Measurements from ENCODE around the gene LCN10.
"Not testable (repeated sequence)": the region's sequence is repeated elsewhere in the genome, so short reads cannot be mapped to it uniquely, and the experiment has no call there.

Gene LCN10

DNA sequence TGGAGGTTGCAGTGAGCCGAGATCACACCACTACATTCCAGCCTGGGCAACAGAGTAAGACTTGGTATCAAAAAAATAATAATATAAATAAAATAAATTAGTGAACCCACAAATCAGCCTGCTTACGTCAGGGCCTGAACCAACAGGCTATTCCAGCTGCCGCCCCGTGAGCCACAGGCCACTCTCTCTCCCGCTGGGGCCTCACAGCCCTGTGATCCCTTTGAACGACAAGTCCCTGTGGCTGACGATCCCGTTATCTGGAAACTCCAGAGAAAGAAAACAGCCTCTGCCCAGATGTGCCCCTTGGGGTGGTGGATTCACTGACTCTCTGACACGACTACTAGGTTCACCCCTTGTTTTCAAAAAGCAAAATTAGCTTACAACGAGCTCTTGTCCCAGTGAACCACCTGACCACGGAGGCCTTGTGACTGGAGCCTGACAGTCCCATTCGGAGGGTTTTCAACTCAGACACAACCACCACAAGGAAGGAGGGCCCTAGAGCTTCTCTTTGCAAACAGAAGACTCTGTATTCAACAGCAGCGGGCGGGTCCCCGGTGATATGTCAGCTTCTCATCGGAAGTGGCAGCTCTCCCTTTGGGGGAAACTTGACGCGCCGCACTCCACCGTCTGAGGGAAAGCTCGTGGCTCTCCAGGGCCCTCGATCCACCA, 34.8 kb downstream of the LCN10 start:
- FAIRE-seq = no peak
- no peak for DNase-seq (ENCODE audit: extremely low spot score, insufficient read length, low read depth)

DNA sequence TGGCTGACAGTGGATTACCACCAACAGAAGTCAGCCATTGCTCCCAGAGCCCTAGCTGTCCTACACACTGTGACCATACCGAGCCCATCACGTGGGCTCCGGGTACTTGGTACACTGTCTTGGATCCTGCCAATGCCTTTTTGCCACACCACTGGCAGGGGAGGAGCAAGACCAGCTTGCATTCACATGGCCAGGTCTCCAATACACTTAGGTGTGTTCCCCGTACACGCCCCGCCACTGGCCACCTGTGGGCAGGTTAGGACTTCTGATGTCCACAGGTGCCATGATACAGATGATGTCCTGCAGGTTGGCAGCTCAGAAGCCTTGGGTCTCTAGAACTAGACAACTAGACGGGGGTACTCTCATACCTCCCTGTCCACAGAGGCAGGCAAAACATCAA, 35.7 kb downstream of the LCN10 start:
- no peak for FAIRE-seq
- no peak for DNase-seq (ENCODE audit: extremely low spot score, insufficient read length, low read depth)

DNA sequence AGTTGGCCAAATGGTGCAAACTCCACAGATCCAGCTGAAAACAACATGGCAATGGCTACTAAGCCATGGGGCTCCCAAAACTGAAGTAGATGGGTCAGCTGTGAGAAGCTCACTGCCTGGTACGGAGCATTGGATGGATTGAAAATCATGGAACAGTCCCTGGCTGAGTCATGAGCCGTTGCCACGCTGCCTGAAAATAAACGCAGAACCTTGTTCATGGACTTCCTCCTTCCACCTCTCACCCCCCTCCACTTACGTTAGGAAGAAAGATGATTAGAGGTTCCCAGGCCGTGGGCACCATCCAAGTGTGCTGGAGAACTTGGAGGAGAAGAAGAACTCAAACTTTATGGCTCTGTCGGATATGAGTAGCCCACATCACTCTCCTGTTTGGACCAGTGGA, 37.2 kb downstream of the LCN10 start:
- FAIRE-seq = no peak
- no peak for DNase-seq (ENCODE audit: extremely low spot score, insufficient read length, low read depth)

DNA sequence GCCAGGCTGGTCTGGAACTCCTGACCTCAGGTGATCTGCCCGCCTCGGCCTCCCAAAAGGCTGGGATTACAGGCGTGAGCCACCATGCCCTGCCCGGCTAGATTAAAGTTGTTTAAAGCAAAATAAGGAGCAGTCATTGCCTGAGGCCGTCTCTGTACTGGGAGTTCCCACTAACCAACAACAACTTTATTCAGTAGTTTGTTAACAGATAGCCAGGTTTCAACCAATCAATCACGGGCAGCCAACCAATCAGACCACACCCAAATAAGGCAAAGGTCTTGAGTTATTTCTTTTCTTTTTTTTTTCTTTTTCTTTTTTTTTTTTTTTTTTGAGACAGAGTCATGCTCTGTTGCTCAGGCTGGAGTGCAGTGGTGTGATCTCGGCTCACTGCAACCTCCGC, 38.0 kb downstream of the LCN10 start:
- DNase-seq (ENCODE audit: extremely low spot score, insufficient read length, low read depth); FAIRE-seq: not testable (repeated sequence)

DNA sequence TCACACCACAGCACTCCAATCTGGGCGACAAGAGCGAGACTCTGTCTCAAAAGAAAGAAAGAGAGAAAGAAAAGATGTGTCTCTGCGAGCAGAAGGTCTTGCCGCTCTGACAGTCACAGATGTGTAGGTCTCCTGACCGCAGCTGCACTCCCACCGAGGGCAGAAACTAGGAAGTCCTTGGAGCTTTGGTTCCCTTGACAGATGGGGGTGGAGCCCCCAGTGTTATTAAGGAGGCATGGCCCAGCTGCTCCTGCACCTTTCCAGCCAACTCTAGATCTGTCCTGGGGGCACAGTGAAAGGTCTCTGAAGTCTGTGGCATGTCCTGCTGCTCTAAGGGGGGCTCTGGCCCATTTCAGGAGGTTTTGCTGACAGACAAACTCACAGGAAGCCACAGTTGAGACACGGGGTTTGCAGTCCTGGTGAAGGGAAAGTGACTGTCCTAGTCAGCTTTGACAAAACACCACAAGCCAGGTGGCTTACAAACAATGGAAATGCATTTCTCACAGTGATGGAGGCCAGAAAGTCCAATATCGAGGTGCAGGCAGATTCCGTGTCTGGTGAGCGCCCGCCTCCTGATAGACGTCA, 39.4 kb downstream of the LCN10 start:
- DNase-seq (ENCODE audit: extremely low spot score, insufficient read length, low read depth) (no peak), FAIRE-seq (no peak)

DNA sequence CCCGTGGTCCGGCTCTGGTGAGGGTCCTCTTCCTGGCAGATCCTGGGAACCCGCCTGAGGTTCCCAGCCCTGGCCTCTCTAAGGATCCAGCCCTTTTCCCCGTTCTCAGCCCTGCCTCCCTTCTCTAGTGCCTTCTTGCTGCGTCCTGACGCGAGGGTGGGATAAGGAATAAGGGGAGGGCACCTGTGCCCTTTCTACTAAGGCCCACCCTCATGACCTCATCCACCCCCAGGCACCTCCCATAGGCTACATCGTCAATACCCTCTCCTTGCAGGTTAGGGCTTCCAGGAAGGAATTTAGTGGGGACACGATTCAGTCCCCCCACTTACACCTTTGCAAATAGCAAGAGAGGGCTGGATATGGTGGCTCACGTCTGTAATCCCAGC, 41.1 kb downstream of the LCN10 start:
- FAIRE-seq = no peak
- DNase-seq (ENCODE audit: extremely low spot score, insufficient read length, low read depth) = no peak

DNA sequence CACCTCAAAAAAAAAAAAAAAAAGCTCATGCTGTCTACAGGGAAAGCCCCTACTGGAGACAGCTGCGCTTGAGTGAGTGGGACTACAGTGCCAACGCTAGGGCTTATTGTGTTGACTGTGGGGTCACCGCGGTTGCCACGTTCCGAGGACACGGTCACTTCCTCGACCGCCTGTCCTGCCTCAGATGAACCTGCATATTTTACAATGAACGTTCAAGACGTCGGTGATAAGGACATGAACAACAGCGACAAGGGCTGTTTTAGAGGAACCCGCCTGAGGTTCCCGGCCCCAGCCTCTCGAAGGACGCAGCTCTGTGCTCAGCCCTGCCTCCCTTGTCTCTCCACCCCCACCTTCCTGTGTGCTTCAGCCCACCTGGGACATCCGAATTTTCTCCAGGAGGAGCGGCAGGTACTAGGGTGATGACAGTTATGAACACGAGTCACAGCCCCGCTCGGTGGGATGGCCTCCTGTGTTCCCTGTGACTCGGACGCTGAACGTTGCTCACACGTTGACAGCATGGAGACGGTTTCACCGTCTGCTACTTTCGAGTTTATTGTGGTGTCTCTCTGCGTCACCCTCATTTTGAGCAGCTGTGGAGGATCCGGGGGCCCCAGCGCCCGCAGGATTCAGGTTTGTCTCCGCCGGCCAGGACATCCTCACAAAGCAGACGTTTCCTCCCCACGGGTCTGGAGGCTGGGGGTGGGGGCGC, 41.6 kb downstream of the LCN10 start:
- peak; percentile 64 for FAIRE-seq

DNA sequence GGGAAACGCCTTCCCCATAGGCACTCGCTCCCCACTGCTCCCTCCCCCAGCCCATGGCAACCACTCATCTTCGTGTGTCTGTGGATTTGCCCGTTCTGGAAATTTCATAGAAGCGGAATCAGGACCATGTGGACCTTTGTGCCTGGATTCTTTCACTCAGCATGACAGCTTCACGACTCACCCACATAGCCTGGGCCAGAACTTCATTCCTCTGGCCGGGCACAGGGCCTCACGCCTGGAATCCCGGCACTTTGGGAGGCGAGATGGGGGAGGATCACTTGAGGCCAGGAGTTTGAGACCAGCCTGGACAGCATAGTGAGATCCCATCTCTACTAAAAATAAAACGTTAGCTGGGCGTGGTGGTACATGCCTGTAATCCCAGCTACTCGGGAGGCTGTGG, 42.4 kb downstream of the LCN10 start:
- no peak for FAIRE-seq
- no peak for DNase-seq (ENCODE audit: extremely low spot score, insufficient read length, low read depth)

More for the DNA sequence above, 41.6 kb downstream of the LCN10 start:
- DNase-seq (ENCODE audit: extremely low spot score, insufficient read length, low read depth) = peak; percentile 54

DNA sequence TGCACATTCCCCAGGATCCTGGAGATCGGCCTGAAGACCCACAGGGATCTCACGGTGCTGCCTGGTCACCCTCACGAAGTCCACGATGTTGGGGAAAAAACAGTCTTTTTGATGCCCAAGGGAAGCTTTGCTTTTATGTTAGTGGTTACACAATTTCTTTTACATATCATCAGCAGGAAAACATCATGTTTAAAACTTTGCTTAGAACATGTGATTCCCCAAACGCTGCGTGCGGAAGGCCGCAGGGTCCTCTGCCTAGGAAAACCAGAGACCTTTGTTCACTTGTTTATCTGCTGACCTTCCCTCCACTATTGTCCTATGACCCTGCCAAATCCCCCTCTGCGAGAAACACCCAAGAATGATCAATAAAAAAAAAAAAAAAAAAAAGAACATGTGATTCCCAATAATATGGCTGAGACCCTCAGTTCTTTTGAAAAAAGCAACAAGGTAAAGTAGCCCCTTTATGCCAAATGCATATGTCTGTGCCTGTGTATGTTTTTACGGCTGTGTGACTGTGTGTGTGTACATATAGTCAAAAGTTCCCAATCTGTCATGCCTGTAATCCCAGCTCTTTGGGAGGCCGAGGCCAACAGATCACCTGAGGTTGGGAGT, 44.0 kb downstream of the LCN10 start:
- no peak for FAIRE-seq
- no peak for DNase-seq (ENCODE audit: extremely low spot score, insufficient read length, low read depth)

DNA sequence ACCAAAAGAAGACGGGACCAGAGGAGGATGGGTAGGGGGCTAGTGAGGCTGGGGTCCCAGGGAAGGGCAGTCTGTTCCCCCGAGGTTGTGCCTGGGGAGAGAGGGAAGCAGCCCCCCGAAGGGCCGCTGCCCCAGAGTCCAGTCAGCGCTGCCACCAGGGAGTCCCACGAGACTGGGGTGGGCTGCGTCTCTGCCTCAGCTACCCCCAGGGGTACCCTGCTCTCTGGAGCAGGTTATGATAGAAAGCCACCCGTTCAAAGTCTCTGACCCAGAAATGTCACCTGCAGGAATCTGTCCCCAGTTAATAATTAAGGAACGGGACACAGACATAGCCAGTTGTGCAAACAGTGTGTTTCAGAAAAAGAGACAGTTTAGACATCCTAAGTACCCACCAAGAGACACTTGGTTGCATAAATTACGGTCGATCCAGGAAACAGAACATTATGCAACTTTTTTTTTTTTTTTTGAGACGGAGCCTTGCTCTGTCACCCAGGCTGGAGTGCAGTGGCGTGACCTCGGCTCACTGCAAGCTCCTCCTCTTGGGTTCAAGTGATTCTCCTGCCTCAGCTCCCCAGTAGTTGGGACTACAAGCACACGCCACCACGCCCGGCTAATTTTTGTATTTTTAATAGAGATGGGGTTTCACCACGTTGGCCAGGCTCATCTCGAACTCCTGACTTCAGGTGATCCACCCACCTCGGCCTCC, 44.8 kb downstream of the LCN10 start:
- DNase-seq (ENCODE audit: extremely low spot score, insufficient read length, low read depth) (no peak), FAIRE-seq (no peak)

DNA sequence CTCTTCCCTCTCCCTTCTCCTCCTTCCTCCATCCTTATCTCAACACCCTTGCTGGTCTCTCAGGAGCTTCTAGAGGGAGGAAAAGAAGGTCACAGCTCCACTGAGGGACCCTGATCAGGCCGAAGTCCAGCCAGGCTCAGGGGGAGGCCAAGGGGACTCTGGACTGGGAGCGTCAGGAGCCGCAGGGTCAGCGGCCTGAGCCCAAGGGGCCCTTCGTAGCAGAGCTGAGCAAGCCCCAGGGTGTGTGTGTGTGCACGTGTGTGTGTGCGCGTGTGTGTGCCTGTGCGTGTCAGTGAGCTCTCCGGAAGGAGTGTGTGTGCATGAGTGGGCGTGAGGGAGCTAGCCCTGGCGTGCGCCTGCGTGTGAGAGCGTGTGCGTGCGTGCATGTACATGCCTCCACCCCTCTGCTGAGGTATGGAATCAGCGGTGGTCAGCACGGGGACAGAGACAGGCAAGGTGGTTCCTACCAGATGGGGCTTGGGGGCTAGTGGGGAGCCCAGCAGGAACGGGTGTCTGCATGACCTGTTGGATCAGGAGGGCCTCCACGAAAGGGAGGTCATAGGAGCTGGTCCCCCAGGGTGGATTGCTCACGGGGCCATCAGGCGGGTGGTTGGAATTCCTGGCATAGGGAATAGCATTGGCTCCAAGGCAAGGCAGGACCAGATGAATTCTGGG, 45.5 kb downstream of the LCN10 start:
- no peak for FAIRE-seq

DNA sequence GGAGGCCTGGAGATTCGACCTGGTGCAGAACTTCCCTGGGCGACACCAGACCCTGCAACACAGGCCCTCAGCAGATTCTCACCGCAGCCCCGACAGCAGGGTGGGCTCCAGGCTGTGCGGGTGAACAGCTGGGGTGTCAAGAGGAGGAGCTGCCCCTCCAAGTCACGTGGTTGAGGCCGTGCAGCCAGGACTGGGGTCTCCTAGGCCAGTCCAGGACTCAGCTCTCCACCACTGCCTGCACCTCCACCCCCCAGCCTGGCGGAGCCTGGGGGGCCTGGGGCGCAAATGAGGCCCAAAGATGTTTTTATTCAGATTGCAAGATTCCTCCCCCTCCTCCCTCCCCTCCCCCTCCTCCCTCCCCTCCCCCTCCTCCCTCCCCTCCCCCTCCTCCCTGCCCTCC, 46.2 kb downstream of the LCN10 start:
- DNase-seq (ENCODE audit: extremely low spot score, insufficient read length, low read depth) = no peak
- FAIRE-seq = no peak

More for the DNA sequence above, 45.5 kb downstream of the LCN10 start:
- no peak for DNase-seq (ENCODE audit: extremely low spot score, insufficient read length, low read depth)

DNA sequence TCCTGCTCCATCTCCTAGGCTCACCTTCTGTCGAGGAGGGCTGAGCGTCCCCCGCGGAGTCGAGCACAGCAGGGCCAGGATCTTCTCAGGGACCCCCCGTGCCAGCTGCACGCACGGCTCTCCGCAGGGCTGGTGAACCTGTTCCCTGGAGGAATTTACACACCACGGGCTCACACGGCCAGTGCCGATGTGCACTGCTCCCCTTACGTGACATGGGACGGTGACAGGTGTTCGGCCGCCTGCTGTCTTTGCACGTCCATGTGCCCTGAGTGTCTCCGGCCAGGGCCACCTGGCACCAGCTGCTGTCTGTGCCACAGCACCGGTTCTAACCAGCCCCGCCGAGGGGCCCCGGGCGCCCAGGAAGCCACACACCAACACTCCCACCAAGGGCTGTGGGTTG, 46.8 kb downstream of the LCN10 start:
- DNase-seq (ENCODE audit: extremely low spot score, insufficient read length, low read depth) (no peak), FAIRE-seq (no peak)

DNA sequence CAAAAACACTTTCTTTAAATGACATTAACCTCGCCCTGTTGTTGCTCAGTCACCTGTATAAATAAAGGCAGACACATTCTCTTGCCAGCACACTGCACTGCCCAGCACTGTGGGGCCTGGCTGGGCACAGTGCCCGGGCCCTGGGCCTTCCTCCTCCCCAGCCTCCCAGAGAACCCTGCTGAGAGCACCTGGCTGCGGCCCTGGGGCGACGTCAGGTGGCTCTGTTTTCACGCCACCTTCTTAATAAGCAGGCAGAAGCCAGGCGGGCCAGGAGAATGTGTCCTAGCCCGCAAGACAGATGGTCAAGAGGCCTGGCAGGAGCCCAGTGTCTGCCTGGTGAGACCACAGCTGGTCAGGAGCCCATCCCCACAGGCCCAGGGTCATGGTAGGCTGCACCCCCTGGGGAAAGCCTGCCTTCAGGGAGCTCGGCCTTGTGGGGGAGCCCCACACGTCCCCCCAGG, 47.3 kb downstream of the LCN10 start:
- no peak for FAIRE-seq
- DNase-seq (ENCODE audit: extremely low spot score, insufficient read length, low read depth) = no peak

DNA sequence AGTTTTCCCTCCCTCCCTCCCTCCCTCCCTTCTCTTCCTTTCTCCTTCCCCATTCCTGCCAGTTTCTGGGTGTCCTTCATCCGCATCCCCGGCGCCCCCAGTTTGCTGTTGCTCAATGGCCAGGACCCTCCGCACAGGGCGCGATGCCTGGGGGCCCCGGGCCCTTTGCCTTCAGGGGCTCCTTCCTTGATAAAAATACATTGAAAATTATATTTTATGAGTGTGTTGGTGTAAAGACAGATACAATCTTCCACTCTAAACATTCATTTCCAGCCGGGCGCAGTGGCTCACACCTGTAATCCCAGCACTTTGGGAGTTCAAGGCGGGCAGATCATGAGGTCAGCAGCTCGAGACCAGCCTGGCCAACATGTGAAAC, 47.9 kb downstream of the LCN10 start:
- no peak for FAIRE-seq
- no peak for DNase-seq (ENCODE audit: extremely low spot score, insufficient read length, low read depth)

DNA sequence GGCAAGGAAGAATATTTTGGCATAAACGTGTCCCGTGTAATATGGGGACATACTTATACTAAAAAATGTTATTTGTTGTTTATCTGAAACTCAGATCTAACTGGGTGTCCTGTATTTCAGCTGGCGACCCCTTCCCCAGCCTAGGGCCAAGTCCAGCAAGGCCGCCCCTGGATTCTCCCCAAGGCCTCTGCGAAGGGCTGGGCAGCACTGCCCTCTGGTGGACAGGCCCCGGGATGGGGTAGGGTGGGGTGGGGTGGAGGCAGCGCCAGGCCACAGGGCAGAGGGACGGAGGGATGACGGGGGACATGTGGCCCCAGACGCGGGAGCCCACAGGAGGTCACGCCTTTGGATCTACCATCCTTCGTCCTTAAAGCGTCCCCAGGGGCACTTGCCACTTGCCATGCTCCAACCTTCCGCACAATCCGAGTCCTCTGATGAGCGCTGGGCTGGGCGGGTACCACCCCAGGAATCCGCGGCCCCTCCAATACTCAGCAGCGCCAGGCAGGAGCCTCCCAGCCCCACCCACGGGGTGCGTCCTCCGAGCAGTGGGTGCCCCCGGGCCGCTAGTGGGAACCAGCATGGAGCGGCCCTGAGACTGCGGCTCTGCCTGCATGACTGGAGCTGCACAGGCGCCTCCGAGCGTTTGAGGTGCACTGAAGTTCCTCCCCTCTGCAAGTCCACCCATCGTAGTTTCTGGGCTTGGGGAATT, 48.4 kb downstream of the LCN10 start:
- FAIRE-seq = peak; percentile 5
- DNase-seq (ENCODE audit: extremely low spot score, insufficient read length, low read depth) = no peak

DNA sequence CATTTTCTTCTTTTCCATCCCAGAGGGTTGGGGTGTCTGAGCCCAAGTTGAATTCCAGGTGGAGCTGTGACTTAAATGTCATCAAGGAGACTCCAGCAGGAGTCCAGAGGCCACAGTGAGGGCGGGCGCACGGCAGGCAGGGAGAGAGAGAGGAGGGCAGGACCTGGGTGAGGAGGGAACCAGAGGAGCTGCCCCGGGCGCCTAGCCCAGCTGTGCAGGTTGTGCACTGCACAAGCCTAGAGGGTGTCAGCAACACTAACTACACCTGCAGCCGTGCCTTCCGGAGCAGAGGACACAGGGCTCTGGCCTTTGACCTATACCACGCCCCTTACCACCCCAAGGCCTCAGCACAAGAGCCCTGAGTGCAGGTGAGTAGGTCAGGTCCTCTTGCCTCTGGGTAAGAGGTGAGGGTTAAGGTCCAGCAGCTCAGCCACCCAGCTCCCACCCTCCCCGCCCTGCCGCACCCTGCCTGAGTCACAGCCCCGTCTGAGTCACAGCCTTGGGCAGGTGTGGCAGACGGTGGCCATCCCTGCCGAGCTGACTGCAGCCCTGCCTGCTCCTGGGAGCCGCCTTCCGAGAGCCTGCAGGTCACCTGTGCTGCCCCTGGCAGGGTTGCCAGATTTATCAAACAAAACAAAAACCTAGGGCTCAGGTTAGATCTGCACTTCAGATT, 49.1 kb downstream of the LCN10 start:
- no peak for DNase-seq (ENCODE audit: extremely low spot score, insufficient read length, low read depth)
- FAIRE-seq = no peak

DNA sequence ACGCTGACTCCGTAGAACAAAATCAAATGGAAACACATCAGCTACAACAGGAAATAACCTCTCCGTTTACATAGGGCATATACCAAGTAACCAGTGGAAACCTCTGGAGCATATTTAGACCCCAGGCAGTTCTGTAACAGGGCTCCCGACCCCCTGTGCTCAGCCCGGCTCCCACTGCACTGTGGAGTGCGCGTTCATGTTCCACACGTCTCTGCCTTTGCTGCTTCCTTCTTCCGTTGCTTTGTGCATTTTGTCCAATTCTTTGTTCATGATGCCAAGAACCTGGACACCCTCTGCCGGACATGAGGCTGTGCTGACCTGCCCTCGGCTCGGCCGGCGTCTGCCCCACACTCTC, 49.6 kb downstream of the LCN10 start:
- FAIRE-seq = no peak
- DNase-seq (ENCODE audit: extremely low spot score, insufficient read length, low read depth) = no peak
